HS-27A (cell line): Measurements from ENCODE around the gene PRKAR1B.

ENCODE experiments used
- DNase-seq: peaks from one replicate; pipeline ENCODE4 v3.0.0-alpha.2; 2012; ENCODE audit warnings: low read depth, missing footprints

Gene PRKAR1B

GRCh38 chr7:506391-506831, 220.7 kb downstream of the PRKAR1B start:
- DNase-seq: no peak

- no peak for DNase-seq
These were observed 221.9 kb downstream of the PRKAR1B start for GRCh38 chr7:505171-505570.

GRCh38 chr7:504221-505111, 222.6 kb downstream of the PRKAR1B start:
- DNase-seq: no peak

DNA sequence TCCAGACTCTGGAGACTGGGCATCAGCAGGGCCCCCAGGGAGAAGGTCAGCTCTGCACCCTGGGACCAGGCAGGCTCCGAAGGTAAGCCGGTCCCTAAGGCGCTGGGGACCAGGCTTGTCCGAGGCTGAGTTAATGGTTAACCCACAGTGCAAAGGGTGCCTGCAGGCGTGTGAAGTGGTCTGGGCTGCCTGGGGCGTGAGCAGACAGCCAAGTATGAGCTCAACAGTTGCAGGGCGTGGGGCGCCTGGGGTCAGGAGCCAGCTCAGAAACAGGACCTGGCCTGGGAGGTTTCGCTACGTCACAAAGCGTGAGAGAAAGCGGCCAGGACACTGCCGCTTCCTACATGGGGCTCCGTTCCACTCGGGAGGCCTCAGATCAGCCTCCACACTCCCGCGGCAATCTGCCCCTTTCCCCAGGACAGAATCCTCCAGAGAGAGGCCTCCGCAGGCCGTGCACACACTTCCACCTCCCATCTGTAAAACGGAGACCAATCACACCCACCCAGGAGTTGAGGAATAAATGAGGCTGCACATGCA, 223.4 kb downstream of the PRKAR1B start:
- DNase-seq: no peak

GRCh38 chr7:502296-502695, 224.8 kb downstream of the PRKAR1B start:
- DNase-seq: no peak

DNA sequence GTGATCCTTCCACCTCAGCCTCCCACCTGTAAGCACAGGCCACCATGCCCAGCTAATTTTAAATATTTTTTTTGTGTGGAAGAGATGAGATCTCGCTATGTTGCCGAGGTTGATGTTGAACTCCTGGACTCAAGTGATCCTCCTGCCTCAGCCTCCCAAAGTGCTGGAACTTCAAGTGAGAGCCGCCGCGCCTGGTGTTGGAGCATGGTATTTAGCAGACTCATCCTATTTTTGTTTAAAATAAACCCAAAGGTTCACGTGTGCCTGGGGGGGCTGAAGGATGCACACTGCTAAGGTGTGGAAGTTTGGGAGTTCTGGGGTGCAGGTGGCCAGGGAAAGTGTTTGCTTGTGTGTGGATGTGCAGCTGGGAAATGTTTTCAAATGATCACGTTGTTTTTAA, 225.6 kb downstream of the PRKAR1B start:
- no peak for DNase-seq

GRCh38 chr7:500521-501420, 226.3 kb downstream of the PRKAR1B start:
- DNase-seq: no peak

GRCh38 chr7:499853-500485, 227.1 kb downstream of the PRKAR1B start:
- DNase-seq: no peak
